ENCODE results near the gene ARPC2. TPM values are rescaled to one million over a fixed set of nuclear protein-coding genes. Genes with fewer than 3 reads are reported as not detected.
A peak's percentile ranks its signal among the peaks of the same experiment; 100 is the strongest.

Gene ARPC2
- total RNA-seq, 1 experiment from 2014 or later = 374 TPM

DNA sequence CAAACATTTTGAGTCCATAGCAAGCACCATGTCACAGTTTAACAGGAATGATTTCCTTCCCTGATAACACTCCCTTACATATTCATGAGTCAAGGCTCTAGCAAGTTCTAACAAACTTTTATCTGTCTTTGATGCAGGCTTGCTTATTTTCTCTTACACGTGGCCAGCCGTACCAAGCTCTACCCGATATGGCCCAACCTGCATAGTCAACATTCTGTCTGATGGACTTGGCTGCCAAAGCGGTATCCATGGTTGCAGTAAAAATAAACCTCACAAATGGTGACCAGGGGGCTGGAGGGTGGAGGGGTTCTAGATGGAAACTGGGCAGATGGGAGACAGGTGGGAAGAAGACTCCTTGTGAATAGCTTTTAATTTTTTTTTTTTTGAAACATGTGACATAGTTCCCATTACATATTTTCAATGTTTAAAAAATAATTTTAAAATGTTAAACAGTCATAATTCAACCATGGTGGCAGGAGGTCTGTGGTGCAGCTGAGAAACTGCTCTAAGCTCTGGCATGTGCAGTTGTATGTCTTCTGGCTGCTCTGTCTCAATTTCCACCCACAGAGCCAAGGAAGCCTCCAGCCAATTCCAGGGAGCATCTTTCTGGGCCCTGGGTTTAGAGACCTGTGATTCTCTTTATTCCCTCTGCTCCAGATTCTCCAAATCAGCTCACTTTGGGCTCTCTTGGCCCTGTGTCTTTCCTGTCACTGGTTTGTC is 29.5 kb upstream of the ARPC2 start:
- intact Hi-C loops (cut with micrococcal nuclease; ENCODE audit: unreplicated experiment) = loop anchor here (5.0 to 10.0 kb wide), 3 partner anchors 60 to 207 kb away; partner anchors contain the start of genes CTDSP1 and GPBAR1
- H3K4me1 Mint-ChIP-seq (ENCODE audit: low read depth, unreplicated experiment) = peaks cover 16% of the 10 kb centered on the region
- no peaks in the 10 kb centered on the region for H3K36me3 Mint-ChIP-seq (ENCODE audit: insufficient read depth, unreplicated experiment)
- peaks cover 19% of the 10 kb centered on the region for H3K27me3 Mint-ChIP-seq (ENCODE audit: unreplicated experiment)
- H3K9me3 Mint-ChIP-seq (ENCODE audit: low read depth, unreplicated experiment) = no peaks in the 10 kb centered on the region
- TF ChIP-seq, protein P1, sequence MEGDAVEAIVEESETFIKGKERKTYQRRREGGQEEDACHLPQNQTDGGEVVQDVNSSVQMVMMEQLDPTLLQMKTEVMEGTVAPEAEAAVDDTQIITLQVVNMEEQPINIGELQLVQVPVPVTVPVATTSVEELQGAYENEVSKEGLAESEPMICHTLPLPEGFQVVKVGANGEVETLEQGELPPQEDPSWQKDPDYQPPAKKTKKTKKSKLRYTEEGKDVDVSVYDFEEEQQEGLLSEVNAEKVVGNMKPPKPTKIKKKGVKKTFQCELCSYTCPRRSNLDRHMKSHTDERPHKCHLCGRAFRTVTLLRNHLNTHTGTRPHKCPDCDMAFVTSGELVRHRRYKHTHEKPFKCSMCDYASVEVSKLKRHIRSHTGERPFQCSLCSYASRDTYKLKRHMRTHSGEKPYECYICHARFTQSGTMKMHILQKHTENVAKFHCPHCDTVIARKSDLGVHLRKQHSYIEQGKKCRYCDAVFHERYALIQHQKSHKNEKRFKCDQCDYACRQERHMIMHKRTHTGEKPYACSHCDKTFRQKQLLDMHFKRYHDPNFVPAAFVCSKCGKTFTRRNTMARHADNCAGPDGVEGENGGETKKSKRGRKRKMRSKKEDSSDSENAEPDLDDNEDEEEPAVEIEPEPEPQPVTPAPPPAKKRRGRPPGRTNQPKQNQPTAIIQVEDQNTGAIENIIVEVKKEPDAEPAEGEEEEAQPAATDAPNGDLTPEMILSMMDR (IDR thresholded peaks at IDR 0.05; ENCODE audit: unreplicated experiment) = no peak
- BruUV-seq (replicated peaks) = no TSS peak
- CTCF ChIA-PET = no interaction called here
- no peak for DNase-seq
- peak overlapping the region; percentile 52 for H3K27ac Mint-ChIP-seq (ENCODE audit: unreplicated experiment)
- H3K4me3 Mint-ChIP-seq (ENCODE audit: low read depth, unreplicated experiment) = no peak overlapping the region

DNA sequence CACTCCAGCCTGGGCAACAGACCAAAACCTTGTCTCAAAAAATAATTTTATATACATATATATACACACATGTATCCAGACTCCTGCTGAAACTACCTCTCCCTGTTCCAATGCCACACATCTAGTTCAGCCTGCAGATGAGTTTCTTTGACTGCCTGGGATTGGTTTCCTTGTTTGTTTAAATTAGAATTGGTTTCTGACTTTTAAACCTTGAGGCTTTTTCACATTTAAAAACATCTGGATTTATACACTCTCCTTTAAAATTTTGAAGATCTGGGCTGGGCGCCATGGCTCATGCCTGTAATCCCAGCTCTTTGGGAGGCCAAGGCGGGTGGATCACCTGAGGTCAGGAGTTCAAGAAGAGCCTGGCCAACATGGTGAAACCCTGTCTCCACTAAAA is 28.5 kb upstream of the ARPC2 start:
- H3K27me3 Mint-ChIP-seq (ENCODE audit: unreplicated experiment) = peaks cover 8% of the 10 kb centered on the region
- no peak overlapping the region for H3K27ac Mint-ChIP-seq (ENCODE audit: unreplicated experiment)
- CTCF ChIA-PET = no interaction called here
- intact Hi-C loops (cut with micrococcal nuclease; ENCODE audit: unreplicated experiment) = loop anchor here (5.0 to 10.0 kb wide), 3 partner anchors 59 to 206 kb away; partner anchors contain the start of genes CTDSP1 and GPBAR1
- no TSS peak for BruUV-seq (replicated peaks)
- H3K36me3 Mint-ChIP-seq (ENCODE audit: insufficient read depth, unreplicated experiment) = no peaks in the 10 kb centered on the region
- TF ChIP-seq, protein P1 (IDR thresholded peaks at IDR 0.05; ENCODE audit: unreplicated experiment) = no peak
- H3K4me1 Mint-ChIP-seq (ENCODE audit: low read depth, unreplicated experiment) = peaks cover 16% of the 10 kb centered on the region
- no peak for DNase-seq
- H3K4me3 Mint-ChIP-seq (ENCODE audit: low read depth, unreplicated experiment) = no peak overlapping the region
- H3K9me3 Mint-ChIP-seq (ENCODE audit: low read depth, unreplicated experiment) = no peaks in the 10 kb centered on the region

DNA sequence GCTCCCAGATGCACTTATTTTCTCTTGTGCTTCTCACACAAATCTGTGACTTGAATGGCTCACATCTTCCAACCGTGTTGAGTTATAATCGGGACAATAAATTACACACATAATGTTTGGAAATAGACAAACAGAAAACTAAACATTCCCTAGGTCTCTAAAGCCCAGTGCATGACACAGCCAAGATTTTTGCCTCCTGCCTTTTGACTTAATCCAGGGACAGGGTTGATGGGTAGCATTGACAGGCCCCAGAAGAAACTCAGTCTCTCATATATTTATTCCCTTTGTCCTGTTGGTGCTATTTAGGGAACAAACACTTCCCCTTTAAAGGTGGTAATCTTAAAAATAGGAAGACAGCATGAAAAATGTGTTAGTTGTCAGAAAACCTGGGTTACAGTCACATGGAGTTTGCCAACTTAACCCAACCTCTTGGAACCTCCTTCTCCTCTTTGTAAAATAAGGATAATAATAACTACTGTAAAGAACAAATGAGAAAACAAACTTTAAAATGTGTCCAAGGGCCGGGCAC is 24.0 kb upstream of the ARPC2 start:
- CTCF ChIA-PET = no interaction called here
- intact Hi-C loops (cut with micrococcal nuclease; ENCODE audit: unreplicated experiment) = no loop called here
- Mint-ChIP-seq H3K4me1 (ENCODE audit: low read depth, unreplicated experiment) (no peaks in the 10 kb centered on the region), H3K4me3 (ENCODE audit: low read depth, unreplicated experiment) (no peak overlapping the region), H3K36me3 (ENCODE audit: insufficient read depth, unreplicated experiment) (no peaks in the 10 kb centered on the region), H3K27me3 (ENCODE audit: unreplicated experiment) (no peaks in the 10 kb centered on the region), H3K27ac (ENCODE audit: unreplicated experiment) (no peak overlapping the region), H3K9me3 (ENCODE audit: low read depth, unreplicated experiment) (no peaks in the 10 kb centered on the region)
- no TSS peak for BruUV-seq (replicated peaks)
- DNase-seq = no peak
- TF ChIP-seq, protein P1 (IDR thresholded peaks at IDR 0.05; ENCODE audit: unreplicated experiment) = no peak

DNA sequence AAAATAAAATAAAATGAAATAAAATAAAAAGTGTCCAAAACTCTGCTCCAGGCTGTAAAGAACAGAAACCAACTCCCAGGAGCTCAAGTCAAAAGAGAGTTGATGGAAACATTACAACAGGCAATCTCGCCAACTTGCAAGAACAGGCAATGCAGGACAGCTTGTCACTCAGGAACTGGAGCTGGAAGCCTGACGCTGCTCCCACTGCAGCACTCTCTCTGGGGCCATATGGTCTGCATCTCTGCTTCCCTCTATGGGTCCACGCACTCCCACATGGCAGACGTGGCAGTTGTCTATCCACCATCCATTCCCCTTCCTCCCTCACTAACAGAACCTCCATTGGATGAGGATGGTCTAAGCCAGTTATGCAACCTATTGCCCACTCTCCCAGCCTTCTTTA is 23.3 kb upstream of the ARPC2 start:
- no peak for DNase-seq
- TF ChIP-seq, protein P1 (IDR thresholded peaks at IDR 0.05; ENCODE audit: unreplicated experiment) = no peak
- no peaks in the 10 kb centered on the region for H3K36me3 Mint-ChIP-seq (ENCODE audit: insufficient read depth, unreplicated experiment)
- CTCF ChIA-PET = no interaction called here
- H3K27me3 Mint-ChIP-seq (ENCODE audit: unreplicated experiment) = peaks cover 5% of the 10 kb centered on the region
- no TSS peak for BruUV-seq (replicated peaks)
- H3K4me1 Mint-ChIP-seq (ENCODE audit: low read depth, unreplicated experiment) = no peaks in the 10 kb centered on the region
- intact Hi-C loops (cut with micrococcal nuclease; ENCODE audit: unreplicated experiment) = no loop called here
- no peaks in the 10 kb centered on the region for H3K9me3 Mint-ChIP-seq (ENCODE audit: low read depth, unreplicated experiment)
- H3K27ac Mint-ChIP-seq (ENCODE audit: unreplicated experiment) = no peak overlapping the region
- no peak overlapping the region for H3K4me3 Mint-ChIP-seq (ENCODE audit: low read depth, unreplicated experiment)

All from Calu3 (cell line).